ENCODE data around the gene LATS2.

The LATS2 gene

GRCh38 chr13:20969182-20969581 lies 92.2 kb downstream of the LATS2 start (continued):
- TF ChIP-seq PATZ1 (tag by site-specific recombination; IDR thresholded peaks at IDR 0.05) (no peak), GLI4 (tag by site-specific recombination; IDR thresholded peaks at IDR 0.05) (no peak), HOXD13 (CRISPR knock-in tag; IDR thresholded peaks at IDR 0.05; ENCODE audit: borderline replicate concordance) (no peak), ZNF133 (tag by site-specific recombination; IDR thresholded peaks at IDR 0.05) (no peak), ZNF530 (tag by site-specific recombination; IDR thresholded peaks at IDR 0.05; ENCODE audit: low read depth) (no peak), PRDM10 (tag by site-specific recombination; IDR thresholded peaks at IDR 0.05) (no peak), ZNF830 (tag by site-specific recombination; IDR thresholded peaks at IDR 0.05; ENCODE audit: low read depth) (no peak), ZNF302 (tag by site-specific recombination; IDR thresholded peaks at IDR 0.05; ENCODE audit: low read depth) (no peak), SCRT1 (tag by site-specific recombination; IDR thresholded peaks at IDR 0.05; ENCODE audit: borderline replicate concordance) (no peak)

- Histone ChIP-seq H3K9me3 (ENCODE audit: control insufficient read depth, insufficient read depth, low read depth, low read length) (no peaks in the 10 kb centered on the region), H3K4me3 (ENCODE audit: low read depth, low read length) (no peak overlapping the region), H3K4me1 (ENCODE audit: control insufficient read depth, insufficient read depth, low read length) (no peaks in the 10 kb centered on the region), H3K27ac (ENCODE audit: extremely low read depth, low read depth, low read length) (no peak overlapping the region), H3K36me3 (ENCODE audit: control insufficient read depth in 2 of 2, insufficient read depth in 1 of 2, low read length in 2 of 2) (peaks cover 0 to 9% of the 10 kb centered on the region in 2 experiments; a peak in 1 of 3 replicates)
- ChIA-PET POLR2A (no interaction called here), CTCF (interaction anchor here (0.6 kb wide), 1 partner anchor 1272 kb away, joined by 3 read pairs; no protein-coding TSS in a partner anchor)
- TF ChIP-seq ZNF266 (tag by site-specific recombination; IDR thresholded peaks at IDR 0.05; ENCODE audit: low read depth), result no peak
- no peak for TF ChIP-seq ZNF169 (tag by site-specific recombination; IDR thresholded peaks at IDR 0.05)
- TF ChIP-seq ZSCAN23 (tag by site-specific recombination; IDR thresholded peaks at IDR 0.05), result no peak
- no peak for TF ChIP-seq ZNF837 (tag by site-specific recombination; IDR thresholded peaks at IDR 0.05)
- TF ChIP-seq ZSCAN4 (tag by site-specific recombination; IDR thresholded peaks at IDR 0.05), result no peak
- TF ChIP-seq ZNF639 (tag by site-specific recombination; IDR thresholded peaks at IDR 0.05), result no peak
- TF ChIP-seq KLF7 (tag by site-specific recombination; IDR thresholded peaks at IDR 0.05; ENCODE audit: borderline replicate concordance), result no peak
- TF ChIP-seq ZNF677 (tag by site-specific recombination; IDR thresholded peaks at IDR 0.05), result no peak
- TF ChIP-seq KLF8 (tag by site-specific recombination; IDR thresholded peaks at IDR 0.05), result no peak
- no peak for TF ChIP-seq MEIS1 (CRISPR knock-in tag; IDR thresholded peaks at IDR 0.05; ENCODE audit: borderline replicate concordance)
- no peak for TF ChIP-seq PRDM4 (tag by site-specific recombination; IDR thresholded peaks at IDR 0.05)
- no peak for TF ChIP-seq ZNF624 (tag by site-specific recombination; IDR thresholded peaks at IDR 0.05)
- no peak for TF ChIP-seq ZNF48 (tag by site-specific recombination; IDR thresholded peaks at IDR 0.05)
- TF ChIP-seq ZNF274 (IDR thresholded peaks at IDR 0.05; ENCODE audit: low read length), result no peak
- no peak for TF ChIP-seq ZNF274 (tag by site-specific recombination; IDR thresholded peaks at IDR 0.05; ENCODE audit: borderline replicate concordance)
Observed at GRCh38 chr13:20968745-20969144, 92.6 kb downstream of the LATS2 start.

Measured in HEK293 (cell line).